Spleen (tissue), 7 donors: ENCODE data around the gene ZNF785.

ENCODE experiments used
- CTCF ChIP-seq, 11 experiments: fragments of 200-600 bp in 7 of 11; fragments of 450-650 bp in 4 of 11; sonication (generic) in 4 of 11; IDR thresholded peaks in 8 of 11; conservative IDR thresholded peaks in 3 of 11; 1 replicate in 7 of 11; 2 replicates in 4 of 11; pipeline versions ENCODE4 v1.4.0 to v1.8.0; 2016 to 2021; ENCODE audit warnings: antibody characterized with exemption in 11 of 11, inconsistent platforms in 4 of 11, mild to moderate bottlenecking in 1 of 11
- POLR2A ChIP-seq, 3 donors: fragments of 450-650 bp; IDR thresholded peaks; one replicate each; pipeline ENCODE4 v1.5.1; 2017; ENCODE audit warnings: antibody characterized with exemption in 3 of 3, mild to moderate bottlenecking in 1 of 3
- donor health status: DM: no; HTN: no; CAD: no; lungs with moderate emphysema.
- donor health status: DM: no; HTN: no; CAD: no.
- donor health status: DM: no; HTN: no; CAD: no.

DNA sequence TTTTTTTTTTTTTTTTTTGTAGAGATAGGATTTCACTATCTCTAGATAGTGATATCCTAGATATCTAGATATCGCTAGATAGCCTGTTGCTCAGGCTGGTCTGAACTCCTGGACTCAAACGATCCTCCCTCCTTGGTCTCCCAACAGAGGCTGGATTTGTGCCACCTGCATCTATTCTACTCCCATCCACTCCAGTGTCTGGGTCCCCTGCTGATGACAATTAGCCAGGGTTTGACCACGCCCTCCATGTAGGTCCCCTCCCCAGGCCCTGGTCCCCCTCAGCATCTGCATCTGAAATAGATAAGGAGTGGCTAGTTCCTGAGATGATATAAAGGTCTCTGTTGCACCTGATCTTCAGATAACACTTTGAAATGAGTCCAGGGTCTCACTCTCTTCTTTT lies 16.2 kb downstream of the ZNF785 start:
- no peak for TF ChIP-seq CTCF (IDR thresholded peaks at IDR 0.05 in 8 of 11, conservative IDR thresholded peaks at IDR 0.05 in 3 of 11)
- no peak for TF ChIP-seq POLR2A (IDR thresholded peaks at IDR 0.05)
